ENCODE data around the gene SMAD3.

The SMAD3 gene

GRCh38 chr15:67130673-67131601 lies 65.5 kb downstream of the SMAD3 start:
- no peak for DNase-seq (ENCODE audit: low spot score)
- TF ChIP-seq CTCF (conservative IDR thresholded peaks at IDR 0.05; ENCODE audit: low read depth) = no peak
- ChIA-PET CTCF (no interaction called here), POLR2A (ENCODE audit: low non-redundant PET) (no interaction called here)
- no peak overlapping the region; the same call in 1 of the 2 replicates for H3K27ac ChIP-seq

- TF ChIP-seq CTCF (conservative IDR thresholded peaks at IDR 0.05; ENCODE audit: low read depth) = no peak
- no peak for DNase-seq (ENCODE audit: low spot score)
- ChIA-PET CTCF (interaction anchor here (0.6 kb wide), 1 partner anchor 9 kb away, joined by 3 read pairs; no protein-coding TSS in a partner anchor), POLR2A (ENCODE audit: low non-redundant PET) (no interaction called here)
- no peak overlapping the region for H3K27ac ChIP-seq
Observed at GRCh38 chr15:67132276-67132675, 66.9 kb downstream of the SMAD3 start.

GRCh38 chr15:67133026-67133425 lies 67.6 kb downstream of the SMAD3 start:
- H3K27ac ChIP-seq = no peak overlapping the region
- ChIA-PET CTCF (interaction anchor here (0.6 kb wide), 1 partner anchor 8 kb away, joined by 3 read pairs; no protein-coding TSS in a partner anchor), POLR2A (ENCODE audit: low non-redundant PET) (no interaction called here)
- DNase-seq (ENCODE audit: low spot score) = no peak
- no peak for TF ChIP-seq CTCF (conservative IDR thresholded peaks at IDR 0.05; ENCODE audit: low read depth)

GRCh38 chr15:67133738-67134066 lies 68.3 kb downstream of the SMAD3 start:
- H3K27ac ChIP-seq = peak overlapping the region; percentile 61
- ChIA-PET CTCF (no interaction called here), POLR2A (ENCODE audit: low non-redundant PET) (no interaction called here)
- no peak for DNase-seq (ENCODE audit: low spot score)
- TF ChIP-seq CTCF (conservative IDR thresholded peaks at IDR 0.05; ENCODE audit: low read depth) = no peak

GRCh38 chr15:67134067-67134838 lies 68.9 kb downstream of the SMAD3 start:
- DNase-seq (ENCODE audit: low spot score) = no peak
- peak overlapping the region; percentile 61 for H3K27ac ChIP-seq
- CTCF ChIA-PET = interaction anchor here (0.9 kb wide), 1 partner anchor 10 kb away, joined by 3 read pairs; no protein-coding TSS in a partner anchor
- no peak for TF ChIP-seq CTCF (conservative IDR thresholded peaks at IDR 0.05; ENCODE audit: low read depth)
- POLR2A ChIA-PET (ENCODE audit: low non-redundant PET) = no interaction called here

- ChIA-PET POLR2A (ENCODE audit: low non-redundant PET) (no interaction called here), CTCF (interaction anchor here (0.6 to 0.9 kb wide), 2 partner anchors 11 to 43 kb away, joined by 3 to 5 read pairs; no protein-coding TSS in a partner anchor)
- peak overlapping the region; percentile 61 for H3K27ac ChIP-seq
- TF ChIP-seq CTCF (conservative IDR thresholded peaks at IDR 0.05; ENCODE audit: low read depth) = no peak
- DNase-seq (ENCODE audit: low spot score) = no peak
Observed at GRCh38 chr15:67134871-67135492, 69.6 kb downstream of the SMAD3 start.
